Kidney epithelial cell (primary cell): ENCODE results near the gene GRM4. TPM values are rescaled to one million over a fixed set of nuclear protein-coding genes. Genes with fewer than 3 reads are reported as not detected.

Experiments used
- DNase-seq: peaks from one replicate; pipeline ENCODE4 v3.0.0-alpha.2; 2010; ENCODE audit warnings: low read depth
- H3K27me3 ChIP-seq: 2 replicates; pipeline ENCODE4 v1.6.0; 2011; ENCODE audit warnings: low read length; ENCODE audit not compliant: control insufficient read depth, insufficient read depth
- H3K36me3 ChIP-seq: 2 replicates; pipeline ENCODE4 v1.5.1; 2011; ENCODE audit warnings: low read length; ENCODE audit not compliant: control insufficient read depth, insufficient read depth
- H3K4me3 ChIP-seq: 2 replicates; pipeline ENCODE4 v1.5.1; 2011; ENCODE audit warnings: low read depth, mild to moderate bottlenecking, control low read depth, low read length
- CTCF ChIP-seq: IDR thresholded peaks from 2 replicates; pipeline ENCODE4 v1.5.1; 2011; ENCODE audit warnings: mild to moderate bottlenecking, moderate library complexity, low read length, control low read depth, inconsistent platforms; ENCODE audit not compliant: insufficient read depth, poor library complexity, severe bottlenecking
- total RNA-seq: library from RNA; depleted of rRNA; stranded (reverse); fragments of >200 nt; gene quantifications from 2 replicates; pipeline ENCODE4 v1.2.3, GENCODE V29; 2015

Gene GRM4
- total RNA-seq, 1 donor from 2014 or later: not detected

GRCh38 chr6:34015586-34015985, 130.3 kb downstream of the GRM4 start:
- Histone ChIP-seq H3K36me3 (no peaks in the 10 kb centered on the region), H3K4me3 (no peak overlapping the region), H3K27me3 (no peaks in the 10 kb centered on the region)
- DNase-seq: no peak
- no peak for TF ChIP-seq CTCF

GRCh38 chr6:34011264-34011663, 134.6 kb downstream of the GRM4 start:
- TF ChIP-seq CTCF: no peak
- Histone ChIP-seq H3K27me3 (peaks cover 2% of the 10 kb centered on the region), H3K36me3 (no peaks in the 10 kb centered on the region), H3K4me3 (no peak overlapping the region)
- DNase-seq: no peak

- no peak for DNase-seq
- TF ChIP-seq CTCF: no peak
- Histone ChIP-seq H3K27me3 (peaks cover 2% of the 10 kb centered on the region), H3K36me3 (no peaks in the 10 kb centered on the region), H3K4me3 (no peak overlapping the region)
Measured at GRCh38 chr6:34005901-34006531, 139.9 kb downstream of the GRM4 start.

GRCh38 chr6:34004706-34005105, 141.2 kb downstream of the GRM4 start:
- Histone ChIP-seq H3K36me3 (no peaks in the 10 kb centered on the region), H3K4me3 (no peak overlapping the region), H3K27me3 (peaks cover 4% of the 10 kb centered on the region)
- no peak for DNase-seq
- TF ChIP-seq CTCF: no peak

GRCh38 chr6:34003962-34004361, 141.9 kb downstream of the GRM4 start:
- Histone ChIP-seq H3K27me3 (peaks cover 3% of the 10 kb centered on the region), H3K4me3 (no peak overlapping the region), H3K36me3 (no peaks in the 10 kb centered on the region)
- DNase-seq: no peak
- TF ChIP-seq CTCF: no peak

- H3K27me3 ChIP-seq: peaks cover 3% of the 10 kb centered on the region
- TF ChIP-seq CTCF: no peak
- no peak for DNase-seq
Measured at GRCh38 chr6:34001706-34002621, 143.9 kb downstream of the GRM4 start.

More at GRCh38 chr6:34001706-34002621, 143.9 kb downstream of the GRM4 start:
- Histone ChIP-seq H3K4me3 (no peak overlapping the region), H3K36me3 (no peaks in the 10 kb centered on the region)
